Measurements from ENCODE around the gene TRIM69.
"Not testable (repeated sequence)": the region's sequence is repeated elsewhere in the genome, so short reads cannot be mapped to it uniquely, and the experiment has no call there.

Gene TRIM69

DNA sequence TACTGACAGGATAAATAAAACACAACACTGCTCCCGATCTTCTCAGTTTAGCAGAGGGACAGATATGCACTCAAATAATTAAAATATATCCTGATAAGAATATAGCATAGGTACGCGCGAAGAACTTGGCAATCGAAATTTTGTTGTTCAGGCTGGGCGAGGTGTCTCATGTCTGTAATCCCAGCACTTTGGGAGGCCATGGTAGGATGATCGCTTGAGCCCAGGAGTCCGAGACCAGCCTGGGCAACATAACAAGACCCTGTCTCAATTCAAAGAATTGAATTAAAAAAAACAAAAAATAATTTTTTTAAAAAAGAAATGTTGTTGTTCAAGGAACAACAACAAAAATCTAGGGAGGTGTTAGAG, 17.4 kb upstream of the TRIM69 start:
- TF ChIP-seq SPI1 (IDR thresholded peaks at IDR 0.05; ENCODE audit: borderline replicate concordance, low read depth): no peak
- TF ChIP-seq, protein P1, sequence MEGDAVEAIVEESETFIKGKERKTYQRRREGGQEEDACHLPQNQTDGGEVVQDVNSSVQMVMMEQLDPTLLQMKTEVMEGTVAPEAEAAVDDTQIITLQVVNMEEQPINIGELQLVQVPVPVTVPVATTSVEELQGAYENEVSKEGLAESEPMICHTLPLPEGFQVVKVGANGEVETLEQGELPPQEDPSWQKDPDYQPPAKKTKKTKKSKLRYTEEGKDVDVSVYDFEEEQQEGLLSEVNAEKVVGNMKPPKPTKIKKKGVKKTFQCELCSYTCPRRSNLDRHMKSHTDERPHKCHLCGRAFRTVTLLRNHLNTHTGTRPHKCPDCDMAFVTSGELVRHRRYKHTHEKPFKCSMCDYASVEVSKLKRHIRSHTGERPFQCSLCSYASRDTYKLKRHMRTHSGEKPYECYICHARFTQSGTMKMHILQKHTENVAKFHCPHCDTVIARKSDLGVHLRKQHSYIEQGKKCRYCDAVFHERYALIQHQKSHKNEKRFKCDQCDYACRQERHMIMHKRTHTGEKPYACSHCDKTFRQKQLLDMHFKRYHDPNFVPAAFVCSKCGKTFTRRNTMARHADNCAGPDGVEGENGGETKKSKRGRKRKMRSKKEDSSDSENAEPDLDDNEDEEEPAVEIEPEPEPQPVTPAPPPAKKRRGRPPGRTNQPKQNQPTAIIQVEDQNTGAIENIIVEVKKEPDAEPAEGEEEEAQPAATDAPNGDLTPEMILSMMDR (IDR thresholded peaks at IDR 0.05; ENCODE audit: insufficient read depth, low read length): no peak
- no peak for TF ChIP-seq GABPA (IDR thresholded peaks at IDR 0.05; ENCODE audit: low read depth)
- no peak; the same call in 1 of the 2 replicates for TF ChIP-seq POLR2AphosphoS5 (IDR thresholded peaks at IDR 0.05; ENCODE audit: low read depth)
- TF ChIP-seq, protein P2, sequence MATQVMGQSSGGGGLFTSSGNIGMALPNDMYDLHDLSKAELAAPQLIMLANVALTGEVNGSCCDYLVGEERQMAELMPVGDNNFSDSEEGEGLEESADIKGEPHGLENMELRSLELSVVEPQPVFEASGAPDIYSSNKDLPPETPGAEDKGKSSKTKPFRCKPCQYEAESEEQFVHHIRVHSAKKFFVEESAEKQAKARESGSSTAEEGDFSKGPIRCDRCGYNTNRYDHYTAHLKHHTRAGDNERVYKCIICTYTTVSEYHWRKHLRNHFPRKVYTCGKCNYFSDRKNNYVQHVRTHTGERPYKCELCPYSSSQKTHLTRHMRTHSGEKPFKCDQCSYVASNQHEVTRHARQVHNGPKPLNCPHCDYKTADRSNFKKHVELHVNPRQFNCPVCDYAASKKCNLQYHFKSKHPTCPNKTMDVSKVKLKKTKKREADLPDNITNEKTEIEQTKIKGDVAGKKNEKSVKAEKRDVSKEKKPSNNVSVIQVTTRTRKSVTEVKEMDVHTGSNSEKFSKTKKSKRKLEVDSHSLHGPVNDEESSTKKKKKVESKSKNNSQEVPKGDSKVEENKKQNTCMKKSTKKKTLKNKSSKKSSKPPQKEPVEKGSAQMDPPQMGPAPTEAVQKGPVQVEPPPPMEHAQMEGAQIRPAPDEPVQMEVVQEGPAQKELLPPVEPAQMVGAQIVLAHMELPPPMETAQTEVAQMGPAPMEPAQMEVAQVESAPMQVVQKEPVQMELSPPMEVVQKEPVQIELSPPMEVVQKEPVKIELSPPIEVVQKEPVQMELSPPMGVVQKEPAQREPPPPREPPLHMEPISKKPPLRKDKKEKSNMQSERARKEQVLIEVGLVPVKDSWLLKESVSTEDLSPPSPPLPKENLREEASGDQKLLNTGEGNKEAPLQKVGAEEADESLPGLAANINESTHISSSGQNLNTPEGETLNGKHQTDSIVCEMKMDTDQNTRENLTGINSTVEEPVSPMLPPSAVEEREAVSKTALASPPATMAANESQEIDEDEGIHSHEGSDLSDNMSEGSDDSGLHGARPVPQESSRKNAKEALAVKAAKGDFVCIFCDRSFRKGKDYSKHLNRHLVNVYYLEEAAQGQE (IDR thresholded peaks at IDR 0.05; ENCODE audit: insufficient replicate concordance, low read depth): no peak
- DNase-seq (ENCODE audit: low read depth in 1 of 2, low spot score in 1 of 2): no peak
- H3K27me3 ChIP-seq (ENCODE audit: insufficient read depth, poor library complexity, severe bottlenecking): no peaks in the 10 kb centered on the region
- H3K4me3 ChIP-seq (replicated peaks; ENCODE audit: insufficient read depth, low read length): no peak overlapping the region
- peak overlapping the region; percentile 16 for H3K27ac ChIP-seq (replicated peaks)

DNA sequence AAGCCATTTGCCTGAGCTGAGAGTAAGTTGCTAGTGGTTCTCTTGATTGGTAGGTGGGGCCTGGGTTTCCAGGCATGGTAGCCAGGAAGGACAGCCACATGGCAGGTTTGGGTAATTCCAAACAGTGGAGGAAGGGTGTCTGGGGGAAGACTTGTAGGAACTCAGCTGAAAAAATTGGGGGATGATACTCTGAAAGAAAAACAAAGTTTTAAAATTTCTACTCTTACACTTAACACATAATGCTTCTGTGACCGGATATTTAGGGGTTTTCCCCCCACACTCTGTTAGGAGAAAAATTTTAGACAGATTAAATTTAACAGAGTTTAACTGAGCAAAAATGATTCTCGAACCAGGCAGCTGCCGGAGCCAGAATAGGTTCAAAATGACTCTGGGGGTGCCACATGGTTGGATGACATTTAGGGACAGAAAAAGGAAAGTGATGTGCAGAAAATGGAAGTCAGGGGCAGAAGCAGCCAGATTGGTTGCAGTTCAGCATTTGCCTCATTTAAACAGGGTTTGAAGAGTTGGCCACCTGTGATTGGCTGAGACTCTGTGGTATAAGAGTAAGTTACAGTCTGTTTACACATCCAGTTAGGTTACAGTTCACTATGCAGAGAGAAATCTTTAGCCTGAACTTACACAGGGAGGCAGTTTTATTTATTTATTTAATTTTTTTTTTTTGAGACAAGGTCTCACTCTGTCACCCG, 16.9 kb upstream of the TRIM69 start:
- Histone ChIP-seq H3K4me3 (replicated peaks; ENCODE audit: insufficient read depth, low read length) (no peak overlapping the region), H3K27ac (replicated peaks) (peak overlapping the region; percentile 16), H3K27me3 (ENCODE audit: insufficient read depth, poor library complexity, severe bottlenecking) (no peaks in the 10 kb centered on the region)
- DNase-seq (ENCODE audit: low read depth in 1 of 2, low spot score in 1 of 2): peak in 1 of 2 experiments; percentile 54
- peak; percentile 85 for TF ChIP-seq POLR2AphosphoS5 (IDR thresholded peaks at IDR 0.05; ENCODE audit: low read depth)
- TF ChIP-seq, protein P1 (IDR thresholded peaks at IDR 0.05; ENCODE audit: insufficient read depth, low read length): no peak

DNA sequence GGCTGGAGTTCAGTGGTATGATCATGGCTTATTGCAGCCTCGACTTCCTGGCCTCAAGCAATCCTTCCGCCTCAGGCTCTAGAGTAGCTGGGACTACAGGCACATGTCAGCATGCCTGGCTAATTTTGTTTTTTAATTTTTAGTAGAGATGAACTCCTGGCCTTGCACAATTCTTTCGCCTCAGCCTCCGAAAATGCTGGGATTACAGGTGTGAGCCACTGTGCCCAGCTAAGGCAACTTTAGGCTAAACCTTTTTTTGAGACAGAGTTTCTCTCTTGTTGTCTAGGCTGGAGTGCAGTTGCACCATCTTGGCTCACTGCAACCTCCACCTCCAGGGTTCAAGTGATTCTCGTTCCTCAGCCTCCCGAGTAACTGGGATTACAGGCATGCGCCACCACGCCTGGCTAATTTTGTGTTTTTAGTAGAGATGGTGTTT, 16.3 kb upstream of the TRIM69 start:
- not testable (repeated sequence) for H3K4me3 ChIP-seq (replicated peaks; ENCODE audit: insufficient read depth, low read length); DNase-seq (ENCODE audit: low read depth in 1 of 2, low spot score in 1 of 2); H3K27me3 ChIP-seq (ENCODE audit: insufficient read depth, poor library complexity, severe bottlenecking)
- H3K27ac ChIP-seq (replicated peaks): peak overlapping the region; percentile 16

DNA sequence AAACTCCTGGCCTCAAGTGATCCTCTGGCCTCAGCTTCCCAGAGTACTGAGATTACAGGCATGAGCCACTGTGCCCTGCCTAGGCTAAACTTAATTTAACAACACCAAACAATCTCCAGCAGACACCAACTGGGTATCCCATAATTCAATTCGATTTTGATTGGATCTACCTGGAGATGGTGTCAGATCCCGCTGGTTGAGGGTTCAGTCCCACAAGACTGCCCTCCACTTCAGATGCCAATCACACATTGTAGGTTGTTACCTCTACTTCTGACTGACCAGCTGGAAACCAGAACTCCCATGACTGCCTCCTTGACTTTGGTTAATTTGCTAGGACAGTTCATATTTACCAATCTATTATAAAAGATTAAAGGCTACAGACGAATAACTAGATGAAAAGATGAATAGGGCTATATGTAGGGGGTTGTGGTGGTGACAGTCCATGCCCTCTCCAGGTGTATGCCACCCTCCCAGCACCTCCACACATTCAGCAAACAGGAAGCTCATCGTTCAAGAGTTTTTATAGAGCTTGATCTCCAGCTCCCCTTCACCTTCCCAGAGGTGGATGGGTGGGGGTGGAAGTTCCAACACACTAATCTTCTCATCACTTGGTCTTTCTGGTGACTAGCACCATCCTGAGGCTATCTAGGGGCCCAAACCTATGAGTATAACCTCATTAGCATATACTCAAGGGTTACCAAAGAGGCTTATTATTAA, 15.7 kb upstream of the TRIM69 start:
- TF ChIP-seq POLR2AphosphoS5 (IDR thresholded peaks at IDR 0.05; ENCODE audit: low read depth) (no peak), SPI1 (IDR thresholded peaks at IDR 0.05; ENCODE audit: borderline replicate concordance, low read depth) (no peak), GABPA (IDR thresholded peaks at IDR 0.05; ENCODE audit: low read depth) (no peak)
- TF ChIP-seq, protein P2 (IDR thresholded peaks at IDR 0.05; ENCODE audit: insufficient replicate concordance, low read depth): no peak
- TF ChIP-seq, protein P1 (IDR thresholded peaks at IDR 0.05; ENCODE audit: insufficient read depth, low read length): no peak
- H3K27ac ChIP-seq (replicated peaks): peak overlapping the region; percentile 16; the same call in 1 of the 2 replicates
- H3K4me3 ChIP-seq (replicated peaks; ENCODE audit: insufficient read depth, low read length): no peak overlapping the region
- DNase-seq (ENCODE audit: low read depth in 1 of 2, low spot score in 1 of 2): no peak
- H3K27me3 ChIP-seq (ENCODE audit: insufficient read depth, poor library complexity, severe bottlenecking): no peaks in the 10 kb centered on the region
